D341Med (cell line): ENCODE data around the gene SLC25A13.
A peak's percentile ranks its signal among the peaks of the same experiment; 100 is the strongest.
"Not testable (repeated sequence)": the region's sequence is repeated elsewhere in the genome, so short reads cannot be mapped to it uniquely, and the experiment has no call there.

Experiments
- DNase-seq: peaks from one replicate; pipeline ENCODE4 v3.0.0; 2012; ENCODE audit warnings: low spot score

The SLC25A13 gene

GRCh38 chr7:96321658-96322372, at the start of gene SLC25A13:
Gene SLC25A13 (minus strand): TSS chr7:96322098. CDS start chr7:96321956, 142 bp downstream.
- DNase-seq = peak; percentile 91

GRCh38 chr7:96365916-96366315, 44.0 kb upstream of the SLC25A13 start:
- DNase-seq = not testable (repeated sequence)

- no peak for DNase-seq
Measured at GRCh38 chr7:96361116-96361857, 39.4 kb upstream of the SLC25A13 start.

GRCh38 chr7:96359876-96360275, 38.0 kb upstream of the SLC25A13 start:
- no peak for DNase-seq

GRCh38 chr7:96358236-96358971, 36.5 kb upstream of the SLC25A13 start:
- DNase-seq = not testable (repeated sequence)

- DNase-seq = no peak
Measured at GRCh38 chr7:96355990-96356506, 34.1 kb upstream of the SLC25A13 start.

GRCh38 chr7:96354881-96355280, 33.0 kb upstream of the SLC25A13 start:
- no peak for DNase-seq

- no peak for DNase-seq
Measured at GRCh38 chr7:96349572-96349971, 27.7 kb upstream of the SLC25A13 start.

GRCh38 chr7:96347471-96347870, 25.6 kb upstream of the SLC25A13 start:
- no peak for DNase-seq

- no peak for DNase-seq
Measured at GRCh38 chr7:96346293-96346953, 24.5 kb upstream of the SLC25A13 start.

- no peak for DNase-seq
Measured at GRCh38 chr7:96344236-96344635, 22.3 kb upstream of the SLC25A13 start.

- DNase-seq = no peak
Measured at GRCh38 chr7:96342049-96342448, 20.2 kb upstream of the SLC25A13 start.

- DNase-seq = no peak
Measured at GRCh38 chr7:96337519-96337918, 15.6 kb upstream of the SLC25A13 start.

GRCh38 chr7:96332325-96332724, 10.4 kb upstream of the SLC25A13 start:
- no peak for DNase-seq

- no peak for DNase-seq
Measured at GRCh38 chr7:96331775-96332174, 9.9 kb upstream of the SLC25A13 start.

- DNase-seq = no peak
Measured at GRCh38 chr7:96331233-96331632, 9.3 kb upstream of the SLC25A13 start.

- DNase-seq = no peak
Measured at GRCh38 chr7:96330193-96330592, 8.3 kb upstream of the SLC25A13 start.

- DNase-seq = no peak
Measured at GRCh38 chr7:96329241-96329640, 7.3 kb upstream of the SLC25A13 start.

GRCh38 chr7:96328016-96328415, 6.1 kb upstream of the SLC25A13 start:
- no peak for DNase-seq

- DNase-seq = peak; percentile 42
Measured at GRCh38 chr7:96327429-96327828, 5.5 kb upstream of the SLC25A13 start.

GRCh38 chr7:96326752-96327151, 4.9 kb upstream of the SLC25A13 start:
- DNase-seq = not testable (repeated sequence)
